LNCAP (cell line): ENCODE data around the gene NUDT14.

ENCODE experiments used
- TF ChIP-seq, protein P1 (sequence below): fragments of 450-650 bp; IDR thresholded peaks from 2 replicates; pipeline ENCODE4 v1.5.1; 2017; ENCODE audit warnings: mild to moderate bottlenecking

The NUDT14 gene

DNA sequence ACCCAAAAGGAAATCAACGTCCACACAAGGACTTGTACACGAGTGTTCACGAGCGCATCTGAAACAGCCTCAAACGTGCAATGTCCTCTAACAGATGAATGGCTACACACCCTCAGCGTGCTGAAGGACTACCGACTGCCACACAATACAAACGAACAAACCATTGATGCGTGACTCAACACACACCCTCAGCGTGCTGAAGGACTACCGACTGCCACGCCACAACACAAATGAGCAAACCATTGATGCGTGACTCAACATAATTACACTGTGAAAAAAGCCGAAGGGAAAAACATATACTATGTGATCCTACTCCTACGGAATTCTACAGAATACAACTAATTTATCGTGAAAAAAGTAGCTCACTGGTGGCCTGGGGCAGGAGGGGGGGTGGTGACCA, 42.1 kb upstream of the NUDT14 start:
- TF ChIP-seq, protein P1, sequence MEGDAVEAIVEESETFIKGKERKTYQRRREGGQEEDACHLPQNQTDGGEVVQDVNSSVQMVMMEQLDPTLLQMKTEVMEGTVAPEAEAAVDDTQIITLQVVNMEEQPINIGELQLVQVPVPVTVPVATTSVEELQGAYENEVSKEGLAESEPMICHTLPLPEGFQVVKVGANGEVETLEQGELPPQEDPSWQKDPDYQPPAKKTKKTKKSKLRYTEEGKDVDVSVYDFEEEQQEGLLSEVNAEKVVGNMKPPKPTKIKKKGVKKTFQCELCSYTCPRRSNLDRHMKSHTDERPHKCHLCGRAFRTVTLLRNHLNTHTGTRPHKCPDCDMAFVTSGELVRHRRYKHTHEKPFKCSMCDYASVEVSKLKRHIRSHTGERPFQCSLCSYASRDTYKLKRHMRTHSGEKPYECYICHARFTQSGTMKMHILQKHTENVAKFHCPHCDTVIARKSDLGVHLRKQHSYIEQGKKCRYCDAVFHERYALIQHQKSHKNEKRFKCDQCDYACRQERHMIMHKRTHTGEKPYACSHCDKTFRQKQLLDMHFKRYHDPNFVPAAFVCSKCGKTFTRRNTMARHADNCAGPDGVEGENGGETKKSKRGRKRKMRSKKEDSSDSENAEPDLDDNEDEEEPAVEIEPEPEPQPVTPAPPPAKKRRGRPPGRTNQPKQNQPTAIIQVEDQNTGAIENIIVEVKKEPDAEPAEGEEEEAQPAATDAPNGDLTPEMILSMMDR, result no peak

DNA sequence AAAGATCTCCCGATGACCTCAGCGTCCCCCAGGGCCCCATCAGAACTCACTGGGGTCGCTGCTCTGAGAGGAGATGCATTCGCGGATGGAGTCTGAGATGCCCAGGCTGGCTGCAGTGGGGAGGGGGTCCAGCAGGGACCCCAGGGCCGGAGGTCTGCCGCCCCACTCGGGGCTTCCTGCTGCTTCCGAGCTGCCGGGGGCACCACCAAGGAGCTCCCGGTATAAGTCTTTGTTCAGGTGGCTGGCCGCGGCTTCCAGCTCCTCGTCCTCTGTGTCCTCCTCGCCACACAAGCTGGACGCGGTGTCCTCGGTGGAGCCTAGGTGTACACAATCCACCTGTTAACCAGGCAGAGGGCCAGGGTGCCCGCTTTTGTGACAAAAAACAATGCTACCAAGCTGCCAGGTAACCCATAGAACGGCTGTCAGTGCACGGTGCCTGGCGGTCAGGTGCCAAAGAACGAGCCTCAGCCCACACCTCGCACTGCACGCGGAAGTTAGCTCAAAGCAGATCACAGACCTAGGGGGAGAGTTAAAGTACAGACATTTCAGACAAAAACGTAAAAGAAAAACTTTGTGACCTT, 40.6 kb upstream of the NUDT14 start:
- TF ChIP-seq, protein P1, result no peak

DNA sequence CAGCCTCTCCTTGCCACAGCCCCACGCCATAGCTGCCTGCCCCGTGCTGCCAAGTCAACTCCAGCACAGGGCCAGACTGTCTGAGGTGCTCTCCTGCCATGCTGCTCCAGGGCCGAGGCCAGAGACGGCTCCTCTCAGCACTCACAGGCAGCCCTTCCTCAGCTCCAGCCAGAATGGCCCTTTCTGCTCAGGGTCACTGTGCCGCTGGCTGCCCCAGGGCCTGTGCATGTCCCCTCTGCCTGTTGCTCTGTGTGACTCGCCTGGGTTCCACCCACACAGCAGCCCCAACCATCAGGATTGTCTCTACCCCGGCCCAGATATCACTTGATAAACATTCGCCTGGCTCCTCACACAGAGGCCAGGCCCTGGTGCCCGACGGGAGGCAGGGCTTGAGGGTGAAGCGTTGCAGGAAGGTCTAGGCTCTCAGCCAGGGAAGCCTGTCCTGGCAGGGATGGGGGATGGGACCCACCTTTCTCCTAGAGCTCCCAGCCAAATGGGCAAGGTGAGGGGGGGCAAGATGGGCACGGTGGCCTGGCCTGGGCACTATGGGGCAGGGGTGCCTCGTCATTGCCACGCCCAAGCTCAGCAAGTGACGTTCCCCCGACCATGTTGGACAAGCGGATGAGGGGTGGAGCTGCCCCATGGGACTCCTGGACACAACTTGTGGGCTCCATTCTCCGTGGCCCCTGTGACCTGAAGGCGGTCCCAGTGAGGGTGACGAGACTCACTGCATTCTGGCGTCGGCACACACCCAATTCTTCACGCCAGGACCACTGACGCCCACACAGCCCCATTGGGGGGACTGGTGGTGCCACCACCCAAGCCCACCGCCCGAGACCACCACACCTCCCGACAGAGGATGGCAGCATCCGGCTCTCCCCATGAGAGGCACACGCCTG, 39.8 kb upstream of the NUDT14 start:
- TF ChIP-seq, protein P1, result no peak

DNA sequence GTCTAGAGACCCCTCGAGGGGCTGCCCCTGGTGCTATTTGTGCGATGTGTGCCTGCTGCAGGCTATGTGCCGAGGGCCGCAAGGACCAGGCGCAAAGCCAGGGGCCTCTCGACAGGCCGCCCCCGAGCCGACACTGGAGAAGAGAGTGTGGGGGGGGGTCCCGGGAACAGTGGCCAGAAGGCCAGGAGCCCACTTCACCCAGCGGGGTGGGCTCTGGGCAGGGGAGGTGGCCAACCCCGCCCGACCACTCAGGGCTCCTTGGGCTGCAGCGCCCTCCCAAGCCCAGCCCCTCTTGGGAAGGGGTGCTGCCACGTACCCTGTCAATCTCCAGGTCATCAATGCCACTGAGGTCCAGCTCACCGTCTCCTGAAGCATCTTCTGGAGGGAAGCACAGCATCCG, 38.6 kb upstream of the NUDT14 start:
- TF ChIP-seq, protein P1, result no peak

DNA sequence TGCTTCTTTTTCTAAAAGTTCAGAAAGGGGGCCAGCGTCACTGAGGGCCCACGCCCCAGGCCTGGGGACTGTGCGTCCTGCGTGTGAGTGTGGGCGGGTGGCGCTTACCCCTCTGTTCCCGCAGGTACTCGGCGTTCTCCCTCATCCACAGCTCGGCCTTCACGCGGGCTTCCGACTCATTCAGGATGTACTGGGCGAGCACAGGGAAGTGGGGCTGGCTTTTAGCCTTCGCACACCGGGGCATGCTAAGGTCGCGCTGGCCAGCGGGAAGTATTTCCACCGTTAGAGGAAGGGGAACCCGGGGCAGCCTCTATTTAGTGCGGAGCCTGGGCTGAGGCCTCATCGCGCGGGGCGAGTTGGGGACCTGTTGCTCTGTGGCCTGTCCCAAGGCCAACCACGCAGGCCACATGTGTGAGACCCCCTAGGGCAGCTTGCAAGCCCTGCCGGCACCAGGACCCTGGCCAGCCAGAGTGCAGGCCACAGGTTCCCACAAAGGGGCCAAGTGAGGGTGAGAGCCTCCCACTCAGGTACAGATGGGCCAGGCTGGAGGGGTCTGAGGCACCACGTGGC, 38.0 kb upstream of the NUDT14 start:
- TF ChIP-seq, protein P1, result no peak

DNA sequence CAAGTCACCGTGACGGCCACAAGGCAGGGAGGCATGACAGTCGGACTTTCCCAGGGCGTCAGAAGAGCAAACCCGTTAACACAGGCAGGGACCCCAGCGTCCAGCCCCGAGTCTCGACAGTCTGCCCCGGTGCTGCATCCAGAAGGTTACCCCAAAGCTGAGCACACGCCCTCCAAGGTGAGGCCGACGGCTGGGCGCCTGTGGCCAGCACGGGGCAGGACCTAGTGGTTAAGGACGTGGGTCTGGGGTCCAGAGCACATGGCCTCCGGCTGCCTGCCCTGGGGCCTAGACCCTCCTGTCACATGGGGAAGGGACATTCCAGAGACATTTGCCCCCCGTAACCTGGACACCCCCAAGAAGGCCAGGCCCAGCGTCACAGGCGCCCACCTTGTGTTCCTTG, 37.5 kb upstream of the NUDT14 start:
- TF ChIP-seq, protein P1, result no peak

DNA sequence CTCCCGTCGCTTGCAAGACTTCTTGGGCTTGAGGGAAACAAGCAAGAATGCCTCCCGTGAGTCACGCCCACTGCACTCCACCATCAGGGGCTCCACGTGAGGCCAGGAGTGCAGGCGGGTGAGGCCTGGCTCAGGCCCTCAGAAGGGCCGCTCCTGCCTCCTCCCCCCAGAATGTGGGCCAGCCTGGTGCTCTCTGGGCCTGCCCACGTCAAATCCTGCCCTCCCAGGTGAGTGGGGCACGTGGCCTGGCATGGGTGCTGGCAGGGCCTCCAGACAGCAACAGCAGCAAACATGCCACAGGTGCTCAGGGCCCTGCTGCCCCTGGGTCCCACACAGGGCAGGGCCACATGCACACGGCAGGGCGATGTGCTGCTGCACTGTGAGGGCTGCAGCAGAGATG, 36.7 kb upstream of the NUDT14 start:
- TF ChIP-seq, protein P1, result no peak
